ENCODE results near the gene NKAPL.

- TF ChIP-seq CTCF (optimal IDR thresholded peaks at IDR 0.05 in 1 of 3, IDR thresholded peaks at IDR 0.05 in 1 of 3, conservative IDR thresholded peaks at IDR 0.05 in 1 of 3; ENCODE audit: extremely low read depth in 1 of 3, insufficient read depth in 2 of 3, low read length in 3 of 3) (no peak), EZH2 (IDR thresholded peaks at IDR 0.05; ENCODE audit: low read length) (no peak)
Observed at GRCh38 chr6:28220257-28221133, 38.6 kb upstream of the NKAPL start.
